ENCODE data around the gene ACOT4.
"Not testable (repeated sequence)": the region's sequence is repeated elsewhere in the genome, so short reads cannot be mapped to it uniquely, and the experiment has no call there.

Gene ACOT4

GRCh38 chr14:73591690-73592449 is at the start of gene ACOT4:
Gene ACOT4 (plus strand): TSS chr14:73591873. CDS start chr14:73591960, 87 bp downstream.
- peak; percentile 61 for DNase-seq

- DNase-seq, result not testable (repeated sequence)
Measured at GRCh38 chr14:73542961-73543360, 48.7 kb upstream of the ACOT4 start.

GRCh38 chr14:73545353-73545752 is 46.3 kb upstream of the ACOT4 start:
- DNase-seq, result not testable (repeated sequence)

DNA sequence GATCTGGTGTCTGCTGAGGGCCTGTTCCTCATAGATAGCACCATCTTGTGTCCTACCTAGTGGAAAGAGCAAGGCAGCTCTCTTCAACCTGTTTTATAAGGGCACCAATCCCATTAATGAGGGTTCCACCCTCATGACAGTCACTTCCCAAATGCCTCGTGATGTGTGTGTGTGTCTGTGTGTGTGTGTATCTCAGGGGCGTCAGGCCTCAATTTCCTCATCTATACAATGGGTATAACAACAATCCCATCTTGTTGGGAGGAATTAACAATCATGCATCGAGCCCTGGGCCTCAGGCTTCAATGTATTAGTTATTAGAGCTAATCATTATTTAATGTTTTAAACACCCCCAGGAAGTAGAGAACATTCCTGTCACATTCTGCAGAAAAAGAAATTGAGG is 42.6 kb upstream of the ACOT4 start:
- DNase-seq, result not testable (repeated sequence)

GRCh38 chr14:73549889-73550524 is 41.7 kb upstream of the ACOT4 start:
- DNase-seq, result not testable (repeated sequence)

- no peak for DNase-seq
Measured at GRCh38 chr14:73553845-73554244, 37.8 kb upstream of the ACOT4 start.

DNA sequence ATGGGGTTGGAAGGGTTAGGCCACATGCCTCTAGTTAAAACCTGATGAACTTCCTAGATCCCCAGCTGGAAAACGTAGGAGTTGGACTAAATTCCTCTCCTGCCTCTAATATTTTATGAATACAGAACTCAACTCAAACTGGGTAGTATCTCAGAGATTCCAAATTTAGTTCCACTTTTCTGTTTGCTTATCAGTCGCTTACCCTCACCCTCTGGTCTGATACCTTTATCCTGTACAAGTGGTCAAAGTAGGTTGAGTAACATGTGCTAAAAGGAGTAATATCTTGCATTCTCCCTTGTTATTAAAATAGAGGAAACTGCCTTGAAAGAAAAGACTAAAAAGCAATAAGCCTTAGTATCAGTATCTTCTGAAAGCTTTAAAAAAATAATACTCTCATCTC is 34.5 kb upstream of the ACOT4 start:
- DNase-seq, result not testable (repeated sequence)

- DNase-seq, result not testable (repeated sequence)
Measured at GRCh38 chr14:73558238-73558637, 33.4 kb upstream of the ACOT4 start.

- not testable (repeated sequence) for DNase-seq
Measured at GRCh38 chr14:73562256-73562655, 29.4 kb upstream of the ACOT4 start.

- not testable (repeated sequence) for DNase-seq
Measured at GRCh38 chr14:73562696-73563095, 29.0 kb upstream of the ACOT4 start.

DNA sequence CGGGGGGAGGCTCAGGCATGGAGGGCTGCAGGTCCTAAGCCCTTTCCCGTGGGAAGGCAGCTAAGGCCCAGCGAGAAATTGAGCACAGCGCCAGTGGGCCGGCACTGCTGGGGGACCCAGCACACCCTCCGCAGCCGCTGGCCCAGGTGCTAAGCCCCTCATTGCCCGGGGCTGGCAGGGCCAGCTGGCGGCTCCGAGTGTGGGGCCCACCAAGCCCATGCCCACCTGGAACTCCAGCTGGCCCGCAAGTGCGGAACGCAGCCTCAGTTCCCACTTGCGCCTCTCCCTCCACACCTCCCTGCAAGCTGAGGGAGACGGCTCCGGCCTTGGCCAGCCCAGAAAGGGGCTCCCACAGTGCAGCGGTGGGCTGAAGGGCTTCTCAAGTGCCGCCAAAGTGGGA is 25.2 kb upstream of the ACOT4 start:
- DNase-seq, result not testable (repeated sequence)

- not testable (repeated sequence) for DNase-seq
Measured at GRCh38 chr14:73566935-73567334, 24.7 kb upstream of the ACOT4 start.

GRCh38 chr14:73567358-73567757 is 24.3 kb upstream of the ACOT4 start:
- DNase-seq, result no peak

DNA sequence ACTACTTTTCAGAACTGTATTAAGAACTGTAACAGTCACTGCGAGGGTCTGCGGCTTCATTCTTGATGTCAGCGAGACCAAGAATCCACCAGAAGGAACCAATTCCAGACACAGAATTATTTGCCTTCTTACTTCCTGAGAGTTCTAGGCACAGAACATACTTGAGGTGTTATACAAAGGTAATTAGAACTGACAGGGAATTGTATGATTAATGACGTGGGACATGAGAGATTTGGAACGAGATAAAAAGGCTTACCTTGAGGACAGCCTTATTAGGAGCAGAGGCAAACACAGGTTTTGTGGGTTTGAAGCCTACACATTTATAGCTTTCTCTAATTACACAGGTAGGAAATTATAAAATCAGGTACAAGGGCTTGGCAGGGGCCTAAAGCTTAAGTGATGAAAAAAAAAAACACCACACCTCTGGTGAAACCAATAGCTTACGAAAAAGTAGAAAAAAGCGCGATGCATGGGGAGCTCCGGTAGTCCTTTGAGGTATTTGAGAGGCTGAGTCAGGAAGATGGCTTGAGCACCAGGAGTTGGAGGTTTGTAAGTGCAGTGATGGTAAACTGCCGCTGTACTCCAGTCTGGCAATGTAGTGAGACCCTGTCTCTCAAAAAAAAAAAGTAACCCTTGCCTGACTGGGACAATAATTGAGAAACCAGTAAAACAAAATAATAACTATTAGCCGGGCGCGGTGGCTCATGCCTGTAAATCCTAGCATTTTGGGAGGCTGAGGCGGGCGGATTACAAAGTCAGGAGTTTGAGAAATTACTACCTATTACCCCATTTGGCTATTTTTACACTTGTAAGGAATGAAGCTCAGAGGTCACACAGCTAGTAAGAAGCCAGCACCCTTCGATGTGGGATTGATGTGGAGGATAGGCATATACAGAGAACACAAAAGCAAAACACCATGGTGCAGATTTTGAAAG is 23.5 kb upstream of the ACOT4 start:
- peak; percentile 15 for DNase-seq

- not testable (repeated sequence) for DNase-seq
Measured at GRCh38 chr14:73568886-73569184, 22.8 kb upstream of the ACOT4 start.

DNA sequence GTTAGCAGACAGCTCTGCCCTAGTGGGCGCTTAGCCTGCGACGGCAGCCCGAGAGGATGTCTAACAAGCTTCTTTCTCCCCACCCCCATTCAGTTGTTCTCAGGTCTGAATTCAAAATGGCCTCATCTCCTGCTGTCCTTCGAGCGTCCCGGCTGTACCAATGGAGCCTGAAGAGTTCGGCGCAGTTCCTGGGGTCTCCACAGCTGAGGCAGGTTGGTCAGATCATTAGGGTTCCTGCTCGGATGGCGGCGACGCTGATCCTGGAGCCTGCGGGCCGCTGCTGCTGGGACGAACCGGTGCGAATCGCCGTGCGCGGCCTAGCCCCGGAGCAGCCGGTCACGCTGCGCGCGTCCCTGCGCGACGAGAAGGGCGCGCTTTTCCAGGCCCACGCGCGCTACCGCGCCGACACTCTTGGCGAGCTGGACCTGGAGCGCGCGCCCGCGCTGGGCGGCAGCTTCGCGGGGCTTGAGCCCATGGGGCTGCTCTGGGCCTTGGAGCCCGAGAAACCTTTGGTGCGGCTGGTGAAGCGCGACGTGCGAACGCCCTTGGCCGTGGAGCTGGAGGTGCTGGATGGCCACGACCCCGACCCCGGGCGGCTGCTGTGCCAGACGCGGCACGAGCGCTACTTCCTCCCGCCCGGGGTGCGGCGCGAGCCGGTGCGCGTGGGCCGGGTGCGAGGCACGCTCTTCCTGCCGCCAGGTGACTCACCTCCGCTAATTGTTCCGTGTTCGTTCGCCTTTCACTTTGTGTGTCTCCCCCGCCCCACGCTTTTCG is 22.3 kb upstream of the ACOT4 start, which contains the start of gene ACOT2:
ACOT2 (plus strand) TSS at position 29 of the 774 bp plus-strand sequence; CDS start at position 57, 28 bp downstream.
- DNase-seq, result peak; percentile 77

GRCh38 chr14:73570913-73571312 is 20.8 kb upstream of the ACOT4 start:
- DNase-seq, result peak; percentile 77

DNA sequence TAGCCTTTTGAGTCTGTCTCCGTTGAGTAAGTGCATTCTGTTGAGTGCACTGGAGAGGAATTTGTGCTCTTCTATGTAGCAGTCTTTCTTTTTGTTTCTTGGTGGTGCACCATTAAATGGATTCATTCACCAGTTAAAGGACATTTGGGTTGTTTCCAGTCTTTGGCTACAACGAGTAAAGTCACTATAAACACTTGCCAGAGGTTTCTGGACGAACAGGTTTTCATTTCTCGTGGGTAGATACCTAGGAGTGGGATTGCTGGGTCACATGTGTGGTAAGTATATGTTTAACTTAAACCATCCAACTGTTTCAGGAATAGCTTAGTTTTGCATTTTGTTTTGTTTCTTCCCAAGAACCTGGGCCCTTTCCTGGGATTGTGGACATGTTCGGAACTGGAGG is 18.6 kb upstream of the ACOT4 start:
- DNase-seq, result not testable (repeated sequence)

DNA sequence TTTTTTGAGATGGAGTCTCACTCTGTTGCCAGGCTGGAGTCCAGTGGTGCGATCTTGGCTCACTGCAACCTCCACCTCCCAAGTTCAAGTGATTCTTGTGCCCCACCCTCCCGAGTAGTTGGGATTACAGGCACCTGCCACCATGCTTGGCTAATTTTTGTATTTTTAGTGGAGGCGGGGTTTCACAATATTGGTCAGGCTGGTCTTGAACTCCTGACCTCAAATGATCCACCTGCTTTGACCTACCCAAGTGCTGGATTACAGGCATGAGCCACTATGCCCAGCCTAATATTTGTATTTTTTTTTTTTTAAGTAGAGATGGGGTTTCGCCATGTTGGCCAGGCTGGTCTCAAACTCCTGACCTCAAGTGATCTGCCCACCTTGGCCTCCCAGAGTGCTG is 17.9 kb upstream of the ACOT4 start:
- not testable (repeated sequence) for DNase-seq

DNA sequence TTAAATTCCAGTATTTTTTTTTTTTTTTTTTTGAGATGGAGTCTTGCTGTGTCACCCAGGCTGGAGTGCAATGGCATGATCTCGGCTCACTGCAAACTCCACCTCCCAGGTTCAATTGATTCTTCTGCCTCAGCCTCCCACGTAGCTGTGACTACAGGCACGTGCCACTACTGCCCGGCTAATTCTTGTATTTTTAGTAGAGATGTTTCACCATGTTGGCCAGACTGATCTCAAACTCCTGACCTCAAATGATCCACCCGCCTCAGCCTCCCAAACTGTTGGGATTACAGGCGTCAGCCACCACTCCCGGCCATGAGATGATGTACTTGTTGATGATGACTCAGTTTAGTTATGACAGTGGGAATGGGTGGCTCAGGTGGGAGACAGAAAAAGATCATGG is 17.4 kb upstream of the ACOT4 start:
- not testable (repeated sequence) for DNase-seq

DNA sequence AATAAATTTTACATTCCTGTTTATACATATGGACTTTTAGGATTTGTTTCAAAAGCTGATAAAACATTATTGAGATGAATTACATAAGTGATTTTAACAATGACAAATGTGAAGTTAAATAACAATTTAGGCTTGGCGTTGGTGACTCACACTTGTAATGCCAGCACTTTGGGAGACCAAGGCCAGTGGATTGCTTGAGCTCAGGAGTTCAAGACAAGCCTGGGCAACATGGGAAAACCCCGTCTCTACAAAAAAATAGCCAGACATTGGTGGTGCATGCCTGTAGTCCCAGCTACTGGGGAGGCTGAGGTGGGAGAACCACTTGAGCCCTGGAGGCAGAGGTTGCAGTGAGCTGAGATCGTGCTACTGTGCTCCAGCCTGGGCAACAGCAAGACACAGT is 15.3 kb upstream of the ACOT4 start:
- no peak for DNase-seq

GRCh38 chr14:73577214-73577613 is 14.5 kb upstream of the ACOT4 start:
- not testable (repeated sequence) for DNase-seq
